BE2C (cell line): ENCODE data around the gene OIP5.
A peak's percentile ranks its signal among the peaks of the same experiment; 100 is the strongest.
"Not testable (repeated sequence)": the region's sequence is repeated elsewhere in the genome, so short reads cannot be mapped to it uniquely, and the experiment has no call there.

Experiments used
- DNase-seq: peaks from one replicate; pipeline ENCODE4 v3.0.0-alpha.2; 2020
- H3K27me3 ChIP-seq: fragments of 250-450 bp; sonication (Bioruptor Pico); 2 replicates; pipeline ENCODE4 v1.5.1; 2020; ENCODE audit warnings: mild to moderate bottlenecking
- H3K36me3 ChIP-seq: fragments of 250-450 bp; sonication (Bioruptor Pico); 2 replicates; pipeline ENCODE4 v1.5.1; 2020; ENCODE audit warnings: mild to moderate bottlenecking
- H3K4me1 ChIP-seq: fragments of 250-450 bp; sonication (Bioruptor Pico); 2 replicates; pipeline ENCODE4 v1.5.1; 2020
- H3K4me3 ChIP-seq: 2 replicates; pipeline ENCODE4 v1.5.1; 2011; ENCODE audit warnings: low read depth, low read length
- H3K9me3 ChIP-seq: fragments of 250-450 bp; sonication (Bioruptor Pico); 2 replicates; pipeline ENCODE4 v1.5.1; 2020
- TF ChIP-seq, protein P1 (sequence below): IDR thresholded peaks from 2 replicates; pipeline ENCODE4 v1.5.1; 2012; ENCODE audit warnings: mild to moderate bottlenecking, low read depth, low read length

The OIP5 gene

GRCh38 chr15:41333026-41333562, 703 bp upstream of the OIP5 start:
- TF ChIP-seq, protein P1, sequence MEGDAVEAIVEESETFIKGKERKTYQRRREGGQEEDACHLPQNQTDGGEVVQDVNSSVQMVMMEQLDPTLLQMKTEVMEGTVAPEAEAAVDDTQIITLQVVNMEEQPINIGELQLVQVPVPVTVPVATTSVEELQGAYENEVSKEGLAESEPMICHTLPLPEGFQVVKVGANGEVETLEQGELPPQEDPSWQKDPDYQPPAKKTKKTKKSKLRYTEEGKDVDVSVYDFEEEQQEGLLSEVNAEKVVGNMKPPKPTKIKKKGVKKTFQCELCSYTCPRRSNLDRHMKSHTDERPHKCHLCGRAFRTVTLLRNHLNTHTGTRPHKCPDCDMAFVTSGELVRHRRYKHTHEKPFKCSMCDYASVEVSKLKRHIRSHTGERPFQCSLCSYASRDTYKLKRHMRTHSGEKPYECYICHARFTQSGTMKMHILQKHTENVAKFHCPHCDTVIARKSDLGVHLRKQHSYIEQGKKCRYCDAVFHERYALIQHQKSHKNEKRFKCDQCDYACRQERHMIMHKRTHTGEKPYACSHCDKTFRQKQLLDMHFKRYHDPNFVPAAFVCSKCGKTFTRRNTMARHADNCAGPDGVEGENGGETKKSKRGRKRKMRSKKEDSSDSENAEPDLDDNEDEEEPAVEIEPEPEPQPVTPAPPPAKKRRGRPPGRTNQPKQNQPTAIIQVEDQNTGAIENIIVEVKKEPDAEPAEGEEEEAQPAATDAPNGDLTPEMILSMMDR = no peak
- no peaks in the 10 kb centered on the region for H3K27me3 ChIP-seq

DNA sequence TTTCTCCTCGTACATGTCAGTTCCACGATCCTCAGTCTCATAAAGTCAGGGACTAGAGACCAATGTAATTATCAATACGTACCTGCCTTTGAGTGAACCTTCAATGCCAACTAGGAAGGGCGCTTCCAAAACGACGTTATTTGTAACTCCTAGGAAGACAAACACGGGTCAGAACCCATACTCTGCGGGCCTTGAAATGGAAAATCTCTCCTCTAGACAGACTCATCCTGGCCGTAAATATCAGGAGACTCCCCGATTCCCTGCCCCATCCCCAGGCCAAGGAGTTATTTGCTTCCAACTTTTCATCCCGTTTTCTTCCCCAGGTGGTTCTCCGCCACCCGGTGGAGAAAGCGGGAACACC, 578 bp downstream of the OIP5 start:
- Histone ChIP-seq H3K36me3 (no peaks in the 10 kb centered on the region), H3K4me1 (no peaks in the 10 kb centered on the region), H3K9me3 (no peaks in the 10 kb centered on the region), H3K4me3 (peak overlapping the region; percentile 88), H3K27me3 (no peaks in the 10 kb centered on the region)
- TF ChIP-seq, protein P1 = peak; percentile 75
- no peak for DNase-seq

More at GRCh38 chr15:41333026-41333562, 703 bp upstream of the OIP5 start:
- H3K9me3 ChIP-seq = no peaks in the 10 kb centered on the region
- peaks cover 6% of the 10 kb centered on the region for H3K36me3 ChIP-seq
- H3K4me1 ChIP-seq = no peaks in the 10 kb centered on the region
- H3K4me3 ChIP-seq = peak overlapping the region; percentile 88
- DNase-seq = no peak

DNA sequence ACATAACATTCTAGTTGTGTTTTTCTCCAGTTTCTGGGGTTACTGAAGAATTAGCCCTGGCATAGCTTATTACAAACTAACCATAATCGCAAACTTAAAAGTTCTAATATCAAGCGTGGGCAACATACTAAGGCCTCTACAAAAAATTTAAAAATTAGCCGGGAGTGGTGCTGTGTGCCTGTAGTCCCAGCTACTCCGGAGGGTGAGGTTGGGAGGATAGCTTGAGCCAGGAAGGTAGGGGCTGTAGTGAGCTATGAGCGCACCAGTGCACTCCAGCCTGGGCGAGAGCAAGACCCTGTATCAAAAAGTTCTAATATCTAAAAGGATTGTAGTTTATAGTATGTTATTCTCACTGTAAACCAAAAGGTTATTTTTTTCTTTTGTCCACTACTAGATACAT, 1.1 kb downstream of the OIP5 start:
- no peaks in the 10 kb centered on the region for H3K27me3 ChIP-seq
- DNase-seq = no peak
- TF ChIP-seq, protein P1 = no peak

DNA sequence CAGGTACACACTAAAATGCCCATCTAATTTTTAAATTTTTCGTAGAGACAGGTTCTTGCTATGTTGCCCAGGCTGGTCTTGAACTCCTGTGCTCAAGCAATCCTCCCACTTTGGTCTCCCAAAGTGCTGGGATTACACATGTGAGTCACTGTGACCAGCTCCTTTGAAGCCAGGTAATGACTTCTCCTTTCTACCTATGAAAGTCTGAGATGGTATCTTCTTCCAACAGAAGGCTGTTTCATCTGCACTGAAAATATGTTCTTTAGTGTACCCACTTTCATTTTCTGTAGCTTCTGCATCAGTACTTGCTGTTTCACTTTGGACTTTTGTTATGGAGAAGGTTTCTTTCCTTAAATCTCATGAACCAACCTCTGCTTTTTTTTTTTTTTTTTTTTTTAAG, 8.8 kb downstream of the OIP5 start:
- TF ChIP-seq, protein P1 = no peak

More for the DNA sequence above, 1.1 kb downstream of the OIP5 start:
- H3K4me3 ChIP-seq = peak overlapping the region; percentile 88
- no peaks in the 10 kb centered on the region for H3K9me3 ChIP-seq
- H3K36me3 ChIP-seq = no peaks in the 10 kb centered on the region
- no peaks in the 10 kb centered on the region for H3K4me1 ChIP-seq

GRCh38 chr15:41320805-41321330, 11.5 kb downstream of the OIP5 start:
- not testable (repeated sequence) for H3K9me3 ChIP-seq, DNase-seq, H3K27me3 ChIP-seq, H3K36me3 ChIP-seq, H3K4me3 ChIP-seq, H3K4me1 ChIP-seq

More for the DNA sequence above, 8.8 kb downstream of the OIP5 start:
- Histone ChIP-seq H3K9me3 (no peaks in the 10 kb centered on the region), H3K27me3 (no peaks in the 10 kb centered on the region), H3K4me3 (no peak overlapping the region), H3K36me3 (no peaks in the 10 kb centered on the region), H3K4me1 (no peaks in the 10 kb centered on the region)
- no peak for DNase-seq

- H3K36me3 ChIP-seq = peaks cover 24% of the 10 kb centered on the region
- peaks cover 7% of the 10 kb centered on the region for H3K4me1 ChIP-seq
- H3K9me3 ChIP-seq = no peaks in the 10 kb centered on the region
- TF ChIP-seq, protein P1 = no peak
- no peaks in the 10 kb centered on the region for H3K27me3 ChIP-seq
- no peak for DNase-seq
- H3K4me3 ChIP-seq = no peak overlapping the region
These were observed 23.0 kb downstream of the OIP5 start for GRCh38 chr15:41309226-41309905.
